ENCODE results near the gene TUT7. TPM values are rescaled to one million over a fixed set of nuclear protein-coding genes. Genes with fewer than 3 reads are reported as not detected.

Gene TUT7
- total and polyA plus RNA-seq, 10 of the 15 experiments (the other 5 are each of a cell fraction or from before 2014, with no cell fraction given): 10.0 to 49.8 (median 30.4) TPM

GRCh38 chr9:86263876-86264275 is 90.3 kb downstream of the TUT7 start:
- in situ Hi-C loops (cut with MboI) (no loop called here), intact Hi-C loops (cut with micrococcal nuclease; ENCODE audit: unreplicated experiment) (no loop called here)
- no peak overlapping the region for H2AFZ ChIP-seq (ENCODE audit: control insufficient read depth, low read depth, low read length)
- POLR2A ChIA-PET: no interaction called here
- H4K20me1 ChIP-seq (ENCODE audit: control insufficient read depth, insufficient read depth): no peaks in the 10 kb centered on the region
- no peak overlapping the region for H3K4me2 ChIP-seq (ENCODE audit: control insufficient read depth, insufficient read depth)
- ATAC-seq (no peak), DNase-seq (ENCODE audit: low read depth, low spot score) (no peak), FAIRE-seq (no peak)
- no peak overlapping the region for H3K27ac ChIP-seq (ENCODE audit: control insufficient read depth, insufficient read depth)
- 98% methylated on average over 6 of the region's 6 CpGs for WGBS (ENCODE audit: insufficient coverage, insufficient replicate concordance, low lambda C conversion rate, missing lambda C conversion rate)
- no peaks in the 10 kb centered on the region for H3K9me3 ChIP-seq (replicated peaks; ENCODE audit: control insufficient read depth, insufficient read depth, low read length)
- TF ChIP-seq POLR2AphosphoS5 (IDR thresholded peaks at IDR 0.05; ENCODE audit: low read length) (no peak), CREM (IDR thresholded peaks at IDR 0.05; ENCODE audit: low read depth) (no peak)
- H3K4me3 ChIP-seq: no peak overlapping the region
- H3K79me2 ChIP-seq (ENCODE audit: control insufficient read depth, insufficient read depth, low read length): no peaks in the 10 kb centered on the region
- RAD21 ChIA-PET (ENCODE audit: unreplicated experiment): interaction anchor here (0.7 kb wide), 1 partner anchor 62 kb away, joined by 3 read pairs; no protein-coding TSS in a partner anchor
- SMC1A ChIA-PET (ENCODE audit: uncharacterized antibody, unreplicated experiment): interaction anchor here (0.9 to 1.3 kb wide), 2 partner anchors 10 to 11 kb away, joined by 3 to 4 read pairs; no protein-coding TSS in a partner anchor
- BruUV-seq (replicated peaks): no TSS peak
- H3K4me1 ChIP-seq (ENCODE audit: control insufficient read depth, insufficient read depth, low read length): no peaks in the 10 kb centered on the region
- H3K36me3 ChIP-seq (ENCODE audit: control insufficient read depth in 2 of 2, insufficient read depth in 2 of 2, low read length in 1 of 2): peaks cover 0 to 1% of the 10 kb centered on the region in 2 experiments; a peak in 2 of 4 replicates
- no peaks in the 10 kb centered on the region for H3K27me3 ChIP-seq (replicated peaks in 1 of 2; ENCODE audit: control insufficient read depth in 2 of 2, insufficient read depth in 2 of 2, low read length in 1 of 2)
- CTCF ChIA-PET: interaction anchor here (1.0 to 2.6 kb wide), 3 partner anchors 10 to 62 kb away, joined by 3 to 8 read pairs (median 4); no protein-coding TSS in a partner anchor
- H3K9ac ChIP-seq (ENCODE audit: control insufficient read depth, insufficient read depth, low read length): no peak overlapping the region

GRCh38 chr9:86262492-86262891 is 91.7 kb downstream of the TUT7 start:
- no peak for ATAC-seq
- FAIRE-seq: no peak
- WGBS (ENCODE audit: insufficient coverage, insufficient replicate concordance, low lambda C conversion rate, missing lambda C conversion rate): 73% methylated on average over 4 of the region's 4 CpGs
- RAD21 ChIA-PET (ENCODE audit: unreplicated experiment): no interaction called here
- intact Hi-C loops (cut with micrococcal nuclease; ENCODE audit: unreplicated experiment) (no loop called here), in situ Hi-C loops (cut with MboI) (no loop called here)
- SMC1A ChIA-PET (ENCODE audit: uncharacterized antibody, unreplicated experiment): interaction anchor here (1.0 kb wide), 1 partner anchor 61 kb away, joined by 3 read pairs; no protein-coding TSS in a partner anchor
- H3K4me2 ChIP-seq (ENCODE audit: control insufficient read depth, insufficient read depth): no peak overlapping the region
- peaks cover 0 to 1% of the 10 kb centered on the region in 2 experiments; a peak in 2 of 4 replicates for H3K36me3 ChIP-seq (ENCODE audit: control insufficient read depth in 2 of 2, insufficient read depth in 2 of 2, low read length in 1 of 2)
- POLR2A ChIA-PET: interaction anchor here (0.9 kb wide), 1 partner anchor 19 kb away, joined by 3 read pairs; no protein-coding TSS in a partner anchor
- BruUV-seq (replicated peaks): no TSS peak
- H2AFZ ChIP-seq (ENCODE audit: control insufficient read depth, low read depth, low read length): no peak overlapping the region
- H3K4me1 ChIP-seq (ENCODE audit: control insufficient read depth, insufficient read depth, low read length): no peaks in the 10 kb centered on the region
- H3K4me3 ChIP-seq: no peak overlapping the region
- H3K79me2 ChIP-seq (ENCODE audit: control insufficient read depth, insufficient read depth, low read length): no peaks in the 10 kb centered on the region
- H3K9ac ChIP-seq (ENCODE audit: control insufficient read depth, insufficient read depth, low read length): no peak overlapping the region
- H4K20me1 ChIP-seq (ENCODE audit: control insufficient read depth, insufficient read depth): no peaks in the 10 kb centered on the region
- DNase-seq (ENCODE audit: low read depth, low spot score): no peak
- CTCF ChIA-PET: interaction anchor here (1.5 to 1.6 kb wide), 2 partner anchors 15 to 60 kb away, joined by 4 to 6 read pairs; no protein-coding TSS in a partner anchor
- H3K9me3 ChIP-seq (replicated peaks; ENCODE audit: control insufficient read depth, insufficient read depth, low read length): no peaks in the 10 kb centered on the region
- no peak overlapping the region for H3K27ac ChIP-seq (ENCODE audit: control insufficient read depth, insufficient read depth)
- no peaks in the 10 kb centered on the region for H3K27me3 ChIP-seq (replicated peaks in 1 of 2; ENCODE audit: control insufficient read depth in 2 of 2, insufficient read depth in 2 of 2, low read length in 1 of 2)
- TF ChIP-seq SMAD1 (IDR thresholded peaks at IDR 0.05; ENCODE audit: low read depth, partially characterized antibody) (no peak), ESRRA (IDR thresholded peaks at IDR 0.05; ENCODE audit: low read length) (no peak), ETV6 (conservative IDR thresholded peaks at IDR 0.05 in 1 of 2, IDR thresholded peaks at IDR 0.05 in 1 of 2; ENCODE audit: borderline replicate concordance in 1 of 2, low read depth in 1 of 2) (no peak), MXI1 (IDR thresholded peaks at IDR 0.05; ENCODE audit: low read depth, low read length) (no peak), RUNX3 (IDR thresholded peaks at IDR 0.05; ENCODE audit: low read length) (no peak), NFYB (IDR thresholded peaks at IDR 0.05; ENCODE audit: insufficient read depth, low read depth, low read length) (no peak), NR2C1 (IDR thresholded peaks at IDR 0.05) (no peak), ZNF217 (IDR thresholded peaks at IDR 0.05) (no peak), MEF2B (IDR thresholded peaks at IDR 0.05; ENCODE audit: partially characterized antibody, poor library complexity, severe bottlenecking) (no peak)
